GM18505 (cell line): ENCODE results near the gene SLC10A7.

Experiments
- ATAC-seq: cut with Tn5 transposase; IDR thresholded peaks from one replicate; pipeline ENCODE4 v1.9.1; 2021; ENCODE audit not compliant: unreplicated experiment
- POLR2A ChIP-seq: IDR thresholded peaks from 4 replicates; pipeline ENCODE4 v1.6.1; 2011; ENCODE audit warnings: borderline replicate concordance; ENCODE audit not compliant: insufficient read depth, insufficient read length; ENCODE audit errors: extremely low read depth

Gene SLC10A7

DNA sequence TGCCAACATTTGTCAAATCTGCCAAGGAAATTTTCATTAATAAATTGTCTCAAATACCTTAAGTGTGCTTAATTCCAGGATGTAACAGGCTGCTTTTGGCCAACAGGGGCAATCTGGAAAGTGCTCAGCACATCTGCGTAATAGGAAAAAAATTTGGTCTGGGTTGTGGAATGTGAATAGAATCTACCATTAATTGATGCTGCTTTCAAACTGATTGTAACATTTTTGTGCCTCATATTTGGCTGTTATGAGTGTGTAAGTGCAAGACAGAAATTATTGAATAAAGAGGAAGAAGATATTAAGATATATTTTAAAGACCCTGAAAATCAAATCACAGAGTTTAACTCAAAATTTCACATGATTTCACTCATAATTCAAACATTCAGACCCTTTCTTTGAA, 266.3 kb downstream of the SLC10A7 start:
- no peak for TF ChIP-seq POLR2A
- ATAC-seq, result no peak

DNA sequence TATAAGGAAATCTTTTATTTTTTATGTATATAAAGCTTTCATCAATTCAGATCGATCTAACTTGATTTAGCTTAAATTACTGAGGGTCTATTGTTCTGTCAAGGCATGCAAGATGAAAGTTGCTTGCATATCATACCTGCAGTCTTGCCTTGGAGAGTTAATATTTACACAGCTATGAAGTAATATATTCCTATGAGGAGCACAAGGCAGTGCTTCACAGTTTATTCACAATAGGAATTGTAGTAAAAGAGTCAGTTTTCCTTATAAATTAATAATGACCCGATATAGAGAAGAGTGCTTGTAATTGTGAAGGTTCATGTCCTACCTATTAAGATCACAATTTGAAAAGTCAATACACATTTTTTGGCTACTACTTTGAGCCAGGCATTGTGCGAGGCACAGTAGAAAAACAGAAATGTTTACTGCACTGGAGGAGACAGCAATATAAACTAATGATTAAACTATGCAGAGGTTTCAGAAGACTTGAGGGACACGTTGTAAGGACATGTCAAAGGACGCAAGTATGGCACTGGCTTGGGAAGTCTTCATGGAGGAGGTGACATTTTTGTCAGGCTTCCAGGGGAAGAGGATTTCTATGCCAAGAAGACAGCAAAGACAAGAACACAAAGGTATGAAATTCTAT, 268.6 kb downstream of the SLC10A7 start:
- no peak for ATAC-seq
- TF ChIP-seq POLR2A, result no peak

DNA sequence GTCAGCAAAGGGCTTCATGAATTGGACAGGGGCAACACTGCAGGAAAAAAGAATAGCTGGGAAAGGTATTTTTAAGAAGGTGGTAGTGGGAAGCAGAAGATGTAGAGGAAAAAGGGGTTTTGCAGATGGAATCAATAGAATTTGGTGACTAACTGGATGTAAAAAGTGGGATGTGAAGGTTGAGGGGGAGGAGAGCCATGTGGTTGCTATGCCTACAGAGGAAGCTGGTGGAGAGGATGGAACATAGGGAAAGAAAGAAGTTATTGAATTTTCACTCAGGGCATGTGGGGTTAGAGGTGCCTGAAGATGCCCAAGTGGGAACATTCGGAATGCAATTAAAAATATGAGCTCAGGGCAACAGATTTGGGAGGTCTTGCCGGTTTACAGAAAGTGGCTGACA, 274.4 kb downstream of the SLC10A7 start:
- no peak for TF ChIP-seq POLR2A
- no peak for ATAC-seq

DNA sequence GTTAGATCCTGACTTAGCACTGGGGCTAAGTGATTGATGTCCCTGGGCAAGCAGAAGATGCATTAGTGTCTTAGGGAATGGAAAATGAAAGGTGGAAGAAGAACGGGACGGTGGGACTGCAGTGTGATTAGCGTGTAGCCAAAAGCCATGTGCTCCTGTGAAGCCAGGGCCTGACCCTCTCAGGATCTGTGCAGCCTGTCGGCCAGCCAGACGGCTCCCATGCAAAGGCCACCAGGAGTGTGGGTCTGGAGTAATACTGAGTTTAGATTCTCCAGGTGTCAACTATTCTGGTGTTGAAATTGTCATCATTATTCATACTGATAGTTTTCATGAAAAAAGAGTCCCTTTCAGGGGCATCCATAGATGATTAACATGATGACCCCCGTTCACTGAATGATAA, 275.4 kb downstream of the SLC10A7 start:
- no peak for ATAC-seq
- no peak for TF ChIP-seq POLR2A

DNA sequence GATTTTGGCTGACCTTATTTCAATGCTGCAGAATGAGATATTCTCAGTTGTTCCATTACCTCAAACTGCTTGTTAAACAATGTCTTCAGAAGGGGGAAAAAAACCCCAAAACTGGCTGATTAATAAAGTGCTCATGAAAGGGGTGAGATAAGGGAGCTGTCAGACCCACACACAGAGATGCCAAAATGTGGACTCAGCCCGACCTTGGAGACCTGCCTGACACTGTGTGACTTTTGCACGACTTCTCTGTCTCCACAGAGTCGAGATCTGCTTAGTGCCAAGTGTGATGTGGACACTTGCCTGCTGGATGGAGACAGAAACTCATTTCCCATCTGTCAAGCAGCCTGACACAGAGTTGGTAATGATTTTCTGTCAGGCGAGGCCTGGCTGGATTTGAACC, 275.9 kb downstream of the SLC10A7 start:
- no peak for ATAC-seq

DNA sequence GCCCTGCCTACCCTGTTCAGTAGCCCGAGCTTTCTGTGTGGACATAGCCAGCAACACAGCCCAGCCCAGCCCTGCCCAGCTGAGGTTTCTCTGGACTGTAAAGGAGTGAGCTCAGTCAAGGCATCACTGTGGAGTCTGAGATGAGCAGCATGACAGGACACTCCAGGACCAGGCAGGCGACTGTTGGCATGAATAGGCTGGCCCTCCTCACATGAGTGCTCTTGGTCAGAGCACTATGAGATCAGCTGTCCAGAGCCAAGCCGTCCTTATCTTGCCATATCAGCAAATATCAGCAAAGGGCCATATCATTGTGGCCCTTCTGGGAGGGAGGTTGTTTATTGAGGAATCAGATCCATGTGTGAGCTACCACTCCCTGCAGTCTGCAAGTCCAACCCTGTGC, 276.5 kb downstream of the SLC10A7 start:
- TF ChIP-seq POLR2A, result no peak
- ATAC-seq, result no peak

More for the DNA sequence above, 275.9 kb downstream of the SLC10A7 start:
- no peak for TF ChIP-seq POLR2A

DNA sequence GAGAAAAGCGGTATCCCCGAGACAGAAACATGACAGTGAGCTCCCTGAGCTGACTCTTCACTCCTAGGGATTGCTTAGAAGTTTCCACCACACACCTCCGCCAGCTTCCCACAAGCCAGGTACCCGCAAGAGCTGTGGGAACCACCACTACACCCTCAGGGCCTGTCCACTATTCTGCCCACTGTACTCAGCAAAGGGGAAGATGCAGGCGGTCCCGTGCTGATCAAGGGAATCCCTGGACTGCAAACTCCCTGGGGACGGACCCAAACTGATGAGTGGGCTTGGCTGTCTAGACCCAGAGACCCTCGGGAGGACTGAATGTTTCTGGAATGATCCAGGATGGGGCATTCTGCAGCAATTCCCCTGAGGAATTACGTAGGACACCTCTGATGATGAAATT, 277.2 kb downstream of the SLC10A7 start:
- TF ChIP-seq POLR2A, result no peak

DNA sequence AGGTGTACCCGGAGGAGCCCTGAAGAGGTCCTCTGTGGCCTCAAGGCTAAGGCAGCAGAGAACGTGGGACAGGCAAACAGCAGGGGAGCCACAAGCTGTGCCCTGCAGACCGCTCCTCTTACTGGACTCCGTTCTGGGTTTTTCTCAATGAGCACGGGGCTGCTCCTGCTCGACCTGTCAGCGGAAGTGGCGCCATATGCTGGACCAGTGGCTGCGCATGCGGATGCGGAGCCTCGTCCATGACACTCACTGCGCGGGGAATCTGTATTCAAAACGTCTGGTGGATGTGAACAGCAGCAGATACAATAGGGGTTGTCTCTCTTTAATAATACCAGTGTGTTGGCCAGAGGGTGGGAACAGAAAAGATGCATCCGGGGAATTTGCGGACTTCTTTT, 277.9 kb downstream of the SLC10A7 start:
- TF ChIP-seq POLR2A, result no peak
- no peak for ATAC-seq

More for the DNA sequence above, 277.2 kb downstream of the SLC10A7 start:
- no peak for ATAC-seq

DNA sequence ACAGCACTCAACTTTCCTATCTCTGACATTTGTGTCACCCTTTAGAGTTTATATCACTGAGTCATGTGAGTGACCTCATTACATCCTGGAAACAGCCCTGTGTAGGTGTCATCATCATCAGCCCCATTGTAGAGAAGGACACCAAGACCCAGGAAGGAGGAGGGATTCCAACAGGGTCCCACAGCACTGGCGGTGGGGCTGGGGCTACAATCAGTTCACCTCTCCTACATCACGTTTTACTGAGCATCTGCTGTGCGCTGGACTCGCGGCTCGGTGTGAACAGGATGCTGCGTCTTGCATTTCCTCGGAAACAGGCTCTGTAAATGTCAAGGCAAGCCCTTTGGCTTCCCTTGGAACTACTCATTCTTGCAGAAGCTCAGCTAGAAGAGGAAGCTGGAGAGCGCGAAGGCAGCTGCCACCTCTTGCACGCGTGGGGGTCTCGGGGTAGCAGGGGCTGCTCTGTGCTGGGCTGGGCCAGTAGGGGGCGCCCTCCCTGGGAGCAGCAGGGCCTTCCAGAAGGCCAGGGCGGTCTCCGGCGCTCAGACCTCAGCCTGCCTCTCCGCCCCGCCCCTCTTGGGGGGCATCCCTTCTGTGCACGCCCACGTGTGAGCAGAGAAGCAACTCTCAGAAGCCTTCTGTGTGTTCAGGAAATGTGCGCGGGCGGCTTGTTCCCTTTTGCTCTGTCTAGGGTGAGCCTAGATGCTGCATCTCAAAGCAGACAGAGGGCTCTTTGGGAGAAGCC, 278.4 kb downstream of the SLC10A7 start:
- no peak for TF ChIP-seq POLR2A
- ATAC-seq, result peak; percentile 64

DNA sequence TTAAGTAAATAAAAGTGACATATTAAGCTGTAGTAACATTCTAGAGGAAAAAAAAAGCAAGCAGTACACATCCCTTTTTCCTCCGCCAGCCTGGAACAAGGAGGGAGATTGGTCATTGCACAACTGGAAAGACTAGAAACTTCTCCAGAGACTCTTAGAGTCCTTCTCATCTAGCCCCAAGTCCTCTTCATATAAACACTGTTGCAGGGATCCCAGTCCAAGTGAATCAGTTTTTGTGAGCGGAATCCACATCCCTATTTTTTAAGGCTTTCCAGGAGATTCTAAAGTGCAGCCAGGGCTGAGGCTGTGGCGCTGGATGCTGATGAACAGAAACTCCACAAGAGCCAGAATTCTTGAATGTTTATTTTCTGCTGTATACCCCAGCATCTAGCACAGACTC, 283.6 kb downstream of the SLC10A7 start:
- TF ChIP-seq POLR2A, result no peak
- no peak for ATAC-seq

DNA sequence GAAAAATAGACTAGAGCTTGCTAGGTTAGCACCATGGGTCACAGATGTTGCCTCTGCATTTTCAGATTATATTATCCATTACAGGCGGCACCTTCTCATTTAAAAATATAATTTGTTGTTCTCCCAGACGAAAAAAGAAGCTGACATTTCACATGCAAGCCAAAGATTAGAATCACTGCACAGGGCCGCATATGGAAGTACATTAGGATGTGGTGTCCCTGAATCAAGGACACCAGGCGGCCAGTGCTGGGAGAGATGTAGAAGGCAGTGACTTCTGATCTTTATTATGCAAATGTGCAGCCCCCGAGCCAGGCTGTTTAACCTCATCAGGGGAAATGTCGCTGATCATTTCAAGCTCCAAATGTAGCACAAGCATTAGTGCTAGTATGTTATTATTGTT, 284.6 kb downstream of the SLC10A7 start:
- ATAC-seq, result no peak
- TF ChIP-seq POLR2A, result no peak

DNA sequence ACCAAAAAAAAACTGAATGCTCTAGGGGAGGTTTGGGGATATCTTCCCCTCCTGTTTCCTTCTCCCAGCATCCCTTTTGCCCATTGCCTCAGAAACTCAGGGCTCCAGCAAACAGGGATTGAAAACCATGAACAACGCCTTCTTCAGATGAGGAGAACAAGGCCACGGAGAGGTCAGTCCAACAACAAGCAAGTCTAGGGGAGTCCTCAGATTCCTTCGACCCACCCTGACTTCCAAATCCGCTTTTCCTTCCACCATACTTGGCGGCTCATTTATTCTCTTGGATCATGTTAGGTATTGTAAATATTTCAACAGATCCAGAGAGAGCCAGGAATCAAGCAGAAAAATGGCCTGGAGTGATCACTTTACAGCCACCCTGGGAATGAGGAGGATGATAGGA, 285.5 kb downstream of the SLC10A7 start:
- TF ChIP-seq POLR2A, result no peak
- ATAC-seq, result no peak

DNA sequence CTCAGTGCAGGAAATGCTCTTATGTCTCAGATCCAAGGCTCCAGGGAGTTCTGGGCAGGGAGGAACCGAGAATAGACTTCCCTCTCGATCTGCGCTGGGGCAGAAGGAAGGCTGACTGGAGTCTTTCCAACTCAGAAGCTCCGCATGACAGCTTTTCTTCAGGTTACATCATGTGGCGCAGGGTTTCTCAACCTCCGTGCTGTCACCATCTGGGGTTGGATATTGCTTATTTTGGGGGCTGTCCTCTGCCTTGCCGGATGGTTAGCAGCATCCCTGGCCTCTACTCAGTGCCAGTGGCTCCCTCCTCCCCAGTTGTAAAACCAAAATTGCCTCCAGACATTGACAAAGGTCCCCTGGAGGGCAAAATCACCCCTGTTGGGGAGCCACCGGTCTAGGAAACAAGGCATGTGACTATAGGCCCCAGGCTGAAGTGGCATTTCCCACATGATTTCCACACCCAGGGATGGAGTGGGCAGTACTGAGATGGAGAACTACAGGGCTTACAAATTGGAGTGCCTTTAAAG, 286.0 kb downstream of the SLC10A7 start:
- ATAC-seq, result no peak
- TF ChIP-seq POLR2A, result no peak

DNA sequence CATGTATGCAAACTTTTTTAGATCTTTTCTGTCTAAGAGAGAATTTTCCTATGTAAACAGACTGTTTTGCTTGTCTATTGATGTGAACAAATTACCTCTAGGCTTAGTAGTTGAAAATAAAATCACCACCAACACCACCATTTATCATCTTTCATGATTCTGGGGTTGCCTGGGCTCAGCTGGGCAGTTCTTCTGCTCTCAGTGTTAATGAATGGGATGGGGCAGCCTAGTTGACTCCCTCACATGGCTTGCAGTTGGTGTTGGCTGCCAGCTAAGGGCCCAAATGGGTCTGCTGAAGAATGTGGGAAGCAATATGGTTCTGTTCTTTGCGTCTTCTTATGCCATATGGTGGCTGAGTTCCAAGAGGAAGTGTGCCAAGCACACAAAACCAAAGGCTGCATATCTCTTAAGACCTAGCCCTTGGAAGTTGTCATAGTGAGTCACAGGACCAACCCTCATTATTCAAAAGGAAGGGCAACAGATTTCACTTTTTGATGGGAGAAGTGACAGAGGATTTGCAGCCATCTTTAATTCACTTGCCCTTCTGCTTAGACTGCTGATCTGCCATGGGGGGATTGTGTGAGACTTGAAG, 289.5 kb downstream of the SLC10A7 start:
- no peak for ATAC-seq
- TF ChIP-seq POLR2A, result no peak
